SK-N-MC (cell line): ENCODE measurements around the gene VAV2.

ENCODE experiments used
- DNase-seq: peaks from one replicate; pipeline ENCODE4 v3.0.0-alpha.2; 2011; ENCODE audit warnings: low read depth, low spot score
- H3K27ac ChIP-seq: fragments of 200-600 bp; sonication (generic); 2 replicates; pipeline ENCODE4 v1.5.1; 2016; ENCODE audit warnings: mixed run types
- H3K36me3 ChIP-seq: fragments of 200-600 bp; sonication (generic); 2 replicates; pipeline ENCODE4 v1.6.1; 2017; ENCODE audit warnings: antibody characterized with exemption, low read length, mixed read lengths; ENCODE audit not compliant: insufficient read depth
- H3K4me3 ChIP-seq: fragments of 200-600 bp; sonication (generic); 2 replicates; pipeline ENCODE4 v1.5.1; 2016
- H3K9ac ChIP-seq: fragments of 200-600 bp; sonication (generic); 2 replicates; pipeline ENCODE4 v1.8.0; 2017; ENCODE audit warnings: mixed run types, mixed read lengths; ENCODE audit not compliant: insufficient read length
- H3K9me3 ChIP-seq: fragments of 200-600 bp; sonication (generic); 2 replicates; pipeline ENCODE4 v1.6.1; 2017; ENCODE audit warnings: low read depth, mild to moderate bottlenecking, antibody characterized with exemption, low read length, moderate library complexity, mixed read lengths
- EZH2 ChIP-seq: fragments of 200-600 bp; sonication (generic); IDR thresholded peaks from one replicate; pipeline ENCODE4 v1.6.1; 2017; ENCODE audit warnings: antibody characterized with exemption
- FOXP2 ChIP-seq: optimal IDR thresholded peaks from 2 replicates; pipeline ENCODE3; 2011; ENCODE audit warnings: mild to moderate bottlenecking, moderate library complexity; ENCODE audit not compliant: insufficient read depth; ENCODE audit errors: extremely low read length, control extremely low read depth
- POLR2AphosphoS5 ChIP-seq: IDR thresholded peaks from 2 replicates; pipeline ENCODE4 v1.6.1; 2012; ENCODE audit warnings: mild to moderate bottlenecking, low read depth, low read length, borderline replicate concordance

The VAV2 gene

DNA sequence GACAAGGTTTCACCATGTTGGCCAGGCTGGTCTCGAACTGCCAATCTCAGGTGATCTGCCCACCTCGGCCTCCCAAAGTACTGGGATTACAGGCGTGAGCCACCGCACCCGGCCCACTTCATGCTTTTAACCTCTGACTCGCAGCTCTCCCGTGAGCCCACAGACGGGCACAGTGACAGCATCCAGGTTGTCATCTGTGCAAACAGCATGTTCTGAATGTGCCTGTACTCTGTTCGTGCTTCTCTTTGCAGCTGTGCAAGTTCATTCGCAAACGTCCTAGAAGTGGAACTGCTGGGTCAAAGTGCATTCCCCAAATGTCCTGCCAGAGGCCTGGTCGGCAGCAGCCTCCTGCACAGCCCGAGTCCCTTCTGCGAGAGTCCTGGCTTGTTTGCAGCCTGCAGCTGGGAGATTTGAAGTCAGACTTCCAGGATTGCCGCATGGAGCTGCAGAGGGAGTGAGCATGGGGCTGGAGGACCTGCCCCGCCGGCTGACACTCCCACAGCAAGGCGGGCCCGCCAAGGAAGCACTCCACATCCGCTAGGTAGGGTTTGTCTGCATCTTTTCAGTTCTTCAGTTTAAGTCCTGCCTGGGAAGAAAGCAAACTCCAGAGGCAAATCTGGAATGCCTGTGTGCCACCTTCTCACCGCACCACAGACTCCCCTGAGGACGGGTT lies 36.6 kb upstream of the VAV2 start:
- no peak for TF ChIP-seq EZH2
- TF ChIP-seq FOXP2: no peak
- TF ChIP-seq POLR2AphosphoS5: no peak
- Histone ChIP-seq H3K9ac (no peak overlapping the region), H3K27ac (no peak overlapping the region), H3K4me3 (no peak overlapping the region), H3K36me3 (peaks cover 21% of the 10 kb centered on the region), H3K9me3 (no peaks in the 10 kb centered on the region)
- no peak for DNase-seq

DNA sequence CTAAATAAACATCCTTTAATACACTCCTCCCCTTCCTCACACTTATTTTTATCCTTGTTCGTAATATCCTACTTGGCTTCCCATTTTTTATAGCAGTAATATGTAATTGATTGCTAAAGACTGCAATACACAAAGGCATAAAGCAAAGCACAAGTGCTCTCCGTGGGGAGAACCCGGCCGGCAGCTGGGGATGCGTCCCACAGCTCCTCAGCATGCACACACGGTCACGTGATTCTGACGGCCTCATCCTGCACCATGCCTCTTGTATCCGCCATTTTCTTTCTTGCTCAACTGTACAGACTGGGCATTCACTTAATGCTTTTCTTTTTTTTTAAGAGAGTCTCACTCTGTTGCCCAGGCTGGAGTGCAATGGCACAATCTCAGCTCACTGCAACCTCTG lies 36.0 kb upstream of the VAV2 start:
- no peak for DNase-seq
- Histone ChIP-seq H3K36me3 (peaks cover 15% of the 10 kb centered on the region), H3K9me3 (no peaks in the 10 kb centered on the region), H3K9ac (no peak overlapping the region), H3K27ac (no peak overlapping the region), H3K4me3 (no peak overlapping the region)
- TF ChIP-seq POLR2AphosphoS5: no peak

DNA sequence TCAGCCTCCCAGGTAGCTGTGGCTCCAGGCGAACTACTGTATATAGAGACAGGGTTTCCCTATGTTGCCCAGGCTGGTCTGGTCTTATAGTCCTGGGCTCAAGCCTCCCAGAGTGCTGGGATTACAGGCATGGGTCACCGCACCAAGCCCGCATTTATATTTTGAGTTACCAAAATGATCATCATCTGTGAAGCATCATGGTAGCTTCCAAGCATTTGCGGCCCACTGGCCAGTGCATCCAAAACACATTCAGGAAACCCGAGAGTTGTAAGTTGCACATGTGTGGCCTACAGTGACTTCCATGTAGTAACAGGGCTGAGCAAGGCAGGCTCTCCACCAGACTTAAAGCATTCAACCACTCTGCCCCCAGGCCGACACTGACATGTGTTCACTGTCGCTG lies 35.4 kb upstream of the VAV2 start:
- H3K9ac ChIP-seq: no peak overlapping the region
- no peak overlapping the region for H3K4me3 ChIP-seq
- no peaks in the 10 kb centered on the region for H3K9me3 ChIP-seq
- no peak for TF ChIP-seq POLR2AphosphoS5
- TF ChIP-seq EZH2: no peak
- no peak for TF ChIP-seq FOXP2
- H3K27ac ChIP-seq: no peak overlapping the region
- DNase-seq: no peak
- H3K36me3 ChIP-seq: peaks cover 11% of the 10 kb centered on the region; the same call in 1 of the 2 replicates

DNA sequence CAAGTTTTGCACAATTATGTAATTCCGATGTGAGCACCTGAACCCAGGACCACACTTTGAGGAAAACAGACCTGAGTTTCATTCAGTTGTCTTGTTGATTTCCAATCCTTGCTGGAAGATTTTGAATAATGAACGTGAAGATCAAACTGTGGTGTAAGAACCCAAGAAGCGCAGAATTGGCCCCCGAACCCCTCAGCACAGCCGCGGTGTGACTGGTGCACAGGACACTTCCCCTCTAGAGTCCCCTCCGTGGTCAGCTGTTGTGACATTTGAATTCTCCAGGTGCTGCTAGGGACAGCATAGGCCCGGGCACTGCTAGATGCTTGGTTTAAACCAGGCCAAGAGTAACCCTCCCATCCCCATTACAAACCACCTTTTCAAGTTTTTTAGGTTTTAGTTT lies 34.9 kb upstream of the VAV2 start:
- DNase-seq: no peak
- H3K36me3 ChIP-seq: peaks cover 11% of the 10 kb centered on the region; the same call in 1 of the 2 replicates

DNA sequence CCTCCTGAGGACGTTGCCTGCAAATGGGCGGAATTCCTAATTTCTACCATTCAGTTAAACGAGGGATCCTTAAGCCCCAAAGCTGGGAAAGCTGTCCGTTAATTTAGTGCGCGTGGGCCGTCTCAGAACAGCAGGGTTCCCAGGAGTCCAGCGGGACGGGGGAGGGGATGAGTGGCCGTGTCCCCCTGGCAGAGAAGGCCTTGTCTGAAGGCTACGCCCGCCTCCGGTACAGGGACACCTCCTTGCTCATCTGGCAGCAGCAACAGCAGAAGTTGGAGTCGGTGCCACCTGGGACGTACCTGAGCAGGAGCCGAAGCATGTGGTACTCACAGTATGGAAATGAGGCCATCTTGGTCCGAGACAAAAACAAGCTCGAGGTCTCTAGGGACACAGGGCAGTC lies 34.5 kb upstream of the VAV2 start:
- peaks cover 8% of the 10 kb centered on the region; the same call in 1 of the 2 replicates for H3K36me3 ChIP-seq
- TF ChIP-seq EZH2 (no peak), FOXP2 (no peak), POLR2AphosphoS5 (no peak)
- H3K4me3 ChIP-seq: peak overlapping the region; percentile 87

More for the DNA sequence above, 34.9 kb upstream of the VAV2 start:
- no peak overlapping the region for H3K9ac ChIP-seq
- no peak for TF ChIP-seq POLR2AphosphoS5
- no peak for TF ChIP-seq FOXP2
- no peak for TF ChIP-seq EZH2
- no peak overlapping the region for H3K4me3 ChIP-seq
- H3K27ac ChIP-seq: no peak overlapping the region
- no peaks in the 10 kb centered on the region for H3K9me3 ChIP-seq

DNA sequence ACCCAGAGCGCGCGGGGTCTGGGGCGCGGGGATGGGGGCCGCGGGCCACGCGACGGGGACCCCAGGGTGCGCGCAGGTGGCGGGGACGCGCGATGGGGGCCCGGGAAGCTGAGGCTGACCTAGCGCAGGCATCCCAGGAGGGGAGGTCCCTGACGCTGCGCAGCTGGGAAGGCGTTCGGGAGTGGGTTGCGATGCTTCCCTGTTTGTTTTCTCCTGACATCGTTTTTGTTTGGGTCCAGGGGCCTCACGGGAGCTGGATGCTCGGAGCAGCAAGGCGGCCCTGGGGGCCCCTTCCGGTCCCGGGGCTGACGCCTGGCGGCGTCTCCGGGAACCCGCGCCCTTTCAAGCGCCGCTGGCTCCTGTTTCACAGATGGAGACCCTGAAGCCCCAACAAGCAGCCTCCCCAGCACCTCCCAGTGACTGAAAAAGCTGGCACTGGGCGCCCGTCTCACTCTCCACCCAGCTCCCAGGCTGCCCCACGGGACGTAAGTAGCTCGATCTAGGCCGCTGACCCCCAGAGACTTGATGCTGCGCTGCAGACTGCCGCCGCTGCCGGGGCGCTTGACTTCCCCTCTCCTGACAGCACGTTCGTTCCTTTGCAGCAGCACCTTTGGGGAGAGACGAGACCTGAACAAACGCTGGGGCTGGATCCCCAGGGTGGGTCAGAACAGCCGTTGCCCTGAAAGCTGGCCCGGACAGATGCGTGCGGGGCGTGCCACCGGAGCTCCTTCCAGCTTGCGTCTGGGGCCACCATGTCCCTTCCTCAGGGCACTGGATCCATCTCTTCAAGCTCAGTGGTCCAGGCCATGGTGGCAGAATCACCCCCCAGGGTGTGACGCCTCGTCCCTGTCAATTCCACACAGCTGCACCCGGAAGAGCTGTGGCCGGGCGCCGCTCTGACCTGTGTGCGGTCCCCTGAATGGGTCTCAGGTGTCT lies 33.8 kb upstream of the VAV2 start:
- H3K36me3 ChIP-seq: peaks cover 3% of the 10 kb centered on the region; the same call in 1 of the 2 replicates
- H3K9ac ChIP-seq: peak overlapping the region; percentile 43
- no peak for DNase-seq
- H3K27ac ChIP-seq: no peak overlapping the region
- H3K4me3 ChIP-seq: peak overlapping the region; percentile 87
- H3K9me3 ChIP-seq: no peaks in the 10 kb centered on the region
- TF ChIP-seq EZH2 (no peak), FOXP2 (no peak), POLR2AphosphoS5 (no peak)

More for the DNA sequence above, 34.5 kb upstream of the VAV2 start:
- no peaks in the 10 kb centered on the region for H3K9me3 ChIP-seq
- no peak for DNase-seq
- no peak overlapping the region for H3K27ac ChIP-seq
- H3K9ac ChIP-seq: no peak overlapping the region

DNA sequence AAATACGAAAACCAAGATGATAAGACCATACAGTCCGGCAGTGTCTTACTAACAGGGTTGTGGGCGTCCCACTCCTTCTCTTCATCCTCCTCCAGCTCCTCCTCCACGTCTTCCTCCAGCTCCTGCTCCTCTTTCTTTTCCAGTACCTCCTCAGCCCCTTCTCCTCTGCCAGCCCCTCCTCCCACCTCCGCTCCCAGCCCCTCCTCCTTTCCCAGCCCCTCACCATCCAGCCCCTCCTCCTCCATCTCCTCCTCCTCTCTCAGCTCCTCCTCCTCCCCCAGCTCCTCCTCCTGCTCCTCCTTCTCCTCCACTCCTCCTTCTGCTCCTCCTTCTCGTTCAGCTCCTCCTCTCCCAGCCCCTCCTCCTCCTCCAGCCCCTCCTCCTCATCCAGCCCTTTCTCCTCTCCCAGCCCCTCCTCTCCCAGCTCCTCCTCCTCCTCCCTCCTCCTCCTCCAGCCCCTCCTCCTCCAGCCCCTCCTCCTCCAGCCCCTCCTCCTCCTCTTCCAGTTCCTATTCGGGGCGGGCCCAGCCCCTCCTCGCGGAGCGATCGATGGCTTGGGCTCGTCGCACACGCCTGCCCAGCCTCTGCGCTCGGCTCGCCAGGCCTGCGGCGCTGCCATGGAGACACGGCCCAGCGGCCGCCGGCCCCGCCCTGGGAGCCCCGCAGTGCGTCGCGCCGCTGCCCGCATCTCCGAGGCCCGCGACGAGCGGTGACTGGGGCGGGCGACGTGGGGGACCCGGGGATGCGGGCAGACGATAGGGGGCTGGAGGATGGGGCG lies 32.9 kb upstream of the VAV2 start, which contains the start of gene BRD3OS:
Gene BRD3OS, plus strand, starts transcription at position 654 of the 778 bp plus-strand sequence. CDS start 1,267 bp downstream, outside the sequence.
- H3K27ac ChIP-seq: peak within 1 kb of the TSS; percentile 64; the same call in 1 of the 2 replicates
- peak within 1 kb of the TSS; percentile 87 for H3K4me3 ChIP-seq
- DNase-seq: peak; percentile 98
- H3K9me3 ChIP-seq: no peaks in the 10 kb centered on the region
- H3K36me3 ChIP-seq: no peaks in the 10 kb centered on the region
- H3K9ac ChIP-seq: peak within 1 kb of the TSS; percentile 61
- no peak for TF ChIP-seq EZH2
- TF ChIP-seq FOXP2: no peak
- TF ChIP-seq POLR2AphosphoS5: peak; percentile 37; the same call in 1 of the 2 replicates
